Right lobe of liver (tissue), 4 donors: ENCODE measurements around the gene SORL1.

ENCODE experiments used
- CTCF ChIP-seq, 4 donors: fragments of 200-600 bp in 3 of 4; fragments of 450-650 bp in 1 of 4; IDR thresholded peaks; one replicate each; pipeline versions ENCODE4 v1.5.1 to v1.8.0; 2016 to 2022; ENCODE audit warnings: antibody characterized with exemption in 4 of 4, mild to moderate bottlenecking in 2 of 4
- POLR2A ChIP-seq: fragments of 450-650 bp; IDR thresholded peaks from one replicate; pipeline ENCODE4 v1.6.1; 2017; ENCODE audit warnings: antibody characterized with exemption, mild to moderate bottlenecking
- donor health status: DM: no; HTN: no; CAD: no.
- donor health status: DM: no; HTN: no; CAD: no.
- donor health status: DM: no; HTN: yes; CAD: no.

GRCh38 chr11:121473064-121473777 lies 21.1 kb downstream of the SORL1 start:
- no peak for TF ChIP-seq CTCF (IDR thresholded peaks at IDR 0.05)
- no peak for TF ChIP-seq POLR2A
